ENCODE results near the gene RABAC1. TPM values are rescaled to one million over a fixed set of nuclear protein-coding genes. Genes with fewer than 3 reads are reported as not detected.

The RABAC1 gene
- total and polyA plus RNA-seq, 9 of the 15 experiments (the other 6 are each of a cell fraction or from before 2014, with no cell fraction given), result 2.4 to 28.1 (median 9.3) TPM

DNA sequence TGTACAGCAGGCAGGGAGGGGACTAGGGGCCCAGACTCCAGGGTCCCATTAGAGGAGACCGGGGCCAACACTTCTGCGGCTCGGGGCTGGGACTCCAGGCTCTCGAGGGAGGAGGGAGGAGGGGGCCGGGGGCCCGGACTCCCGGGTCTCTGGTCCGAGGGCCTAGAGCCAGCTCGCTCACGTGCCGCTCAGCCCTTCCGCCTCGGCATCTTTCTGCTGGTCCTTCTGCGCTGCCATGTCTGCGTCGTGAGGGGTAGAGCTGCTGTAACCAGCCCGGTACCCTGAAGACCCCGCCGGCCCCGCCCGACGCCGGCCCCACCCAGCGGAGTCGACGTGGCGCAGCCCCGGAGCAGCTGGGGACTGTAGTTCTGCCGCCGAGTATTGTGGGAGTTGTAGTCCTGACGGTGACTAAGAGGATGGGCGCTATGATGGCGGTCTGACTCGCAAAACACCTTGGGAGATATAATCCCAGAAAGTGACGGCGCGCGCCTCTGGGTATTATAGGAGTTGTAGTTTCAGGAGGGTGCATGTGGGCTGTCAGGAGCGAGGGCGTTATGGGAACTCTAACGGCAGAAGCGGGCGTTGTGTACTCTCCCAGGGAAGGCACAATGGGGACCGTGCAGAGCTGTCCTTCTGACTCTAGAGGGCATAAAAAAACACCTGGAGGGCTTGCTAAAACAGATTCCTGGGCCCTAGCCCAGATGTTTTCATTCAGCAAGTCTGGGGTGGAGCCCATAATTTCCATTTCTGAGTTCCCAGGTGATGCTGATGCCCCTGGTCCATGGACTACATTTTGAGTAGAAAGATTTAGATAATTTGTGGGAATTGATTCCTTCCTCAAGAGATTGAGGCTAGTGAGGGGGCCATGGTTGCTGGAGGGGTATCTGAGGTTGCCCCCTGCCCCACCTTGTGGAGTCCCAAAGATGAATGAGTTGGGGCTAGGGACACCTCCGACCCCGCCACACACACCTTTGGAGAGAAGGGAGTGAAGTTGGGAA lies at the start of gene RABAC1 (continued):
- TF ChIP-seq NFE2 (IDR thresholded peaks at IDR 0.05; ENCODE audit: low read depth), result peak; percentile 60; the same call in 1 of the 2 replicates
- no peak for TF ChIP-seq MCM5 (IDR thresholded peaks at IDR 0.05; ENCODE audit: low read depth)
- no peak for TF ChIP-seq ZNF583 (CRISPR knock-in tag; IDR thresholded peaks at IDR 0.05)
- TF ChIP-seq ZNF354B (CRISPR knock-in tag; IDR thresholded peaks at IDR 0.05), result no peak
- TF ChIP-seq ZNF140 (CRISPR knock-in tag; IDR thresholded peaks at IDR 0.05), result no peak
- TF ChIP-seq CBFA2T3 (IDR thresholded peaks at IDR 0.05), result peak; percentile 62
- TF ChIP-seq POLR2AphosphoS2 (IDR thresholded peaks at IDR 0.05; ENCODE audit: low read length), result no peak
- TF ChIP-seq GABPA (tag; conservative IDR thresholded peaks at IDR 0.05; ENCODE audit: low read depth), result peak; percentile 58; the same call in 1 of the 2 replicates
- TF ChIP-seq GABPB1 (CRISPR knock-in tag; IDR thresholded peaks at IDR 0.05), result peak; percentile 64; the same call in 1 of the 2 replicates
- TF ChIP-seq, protein P1, sequence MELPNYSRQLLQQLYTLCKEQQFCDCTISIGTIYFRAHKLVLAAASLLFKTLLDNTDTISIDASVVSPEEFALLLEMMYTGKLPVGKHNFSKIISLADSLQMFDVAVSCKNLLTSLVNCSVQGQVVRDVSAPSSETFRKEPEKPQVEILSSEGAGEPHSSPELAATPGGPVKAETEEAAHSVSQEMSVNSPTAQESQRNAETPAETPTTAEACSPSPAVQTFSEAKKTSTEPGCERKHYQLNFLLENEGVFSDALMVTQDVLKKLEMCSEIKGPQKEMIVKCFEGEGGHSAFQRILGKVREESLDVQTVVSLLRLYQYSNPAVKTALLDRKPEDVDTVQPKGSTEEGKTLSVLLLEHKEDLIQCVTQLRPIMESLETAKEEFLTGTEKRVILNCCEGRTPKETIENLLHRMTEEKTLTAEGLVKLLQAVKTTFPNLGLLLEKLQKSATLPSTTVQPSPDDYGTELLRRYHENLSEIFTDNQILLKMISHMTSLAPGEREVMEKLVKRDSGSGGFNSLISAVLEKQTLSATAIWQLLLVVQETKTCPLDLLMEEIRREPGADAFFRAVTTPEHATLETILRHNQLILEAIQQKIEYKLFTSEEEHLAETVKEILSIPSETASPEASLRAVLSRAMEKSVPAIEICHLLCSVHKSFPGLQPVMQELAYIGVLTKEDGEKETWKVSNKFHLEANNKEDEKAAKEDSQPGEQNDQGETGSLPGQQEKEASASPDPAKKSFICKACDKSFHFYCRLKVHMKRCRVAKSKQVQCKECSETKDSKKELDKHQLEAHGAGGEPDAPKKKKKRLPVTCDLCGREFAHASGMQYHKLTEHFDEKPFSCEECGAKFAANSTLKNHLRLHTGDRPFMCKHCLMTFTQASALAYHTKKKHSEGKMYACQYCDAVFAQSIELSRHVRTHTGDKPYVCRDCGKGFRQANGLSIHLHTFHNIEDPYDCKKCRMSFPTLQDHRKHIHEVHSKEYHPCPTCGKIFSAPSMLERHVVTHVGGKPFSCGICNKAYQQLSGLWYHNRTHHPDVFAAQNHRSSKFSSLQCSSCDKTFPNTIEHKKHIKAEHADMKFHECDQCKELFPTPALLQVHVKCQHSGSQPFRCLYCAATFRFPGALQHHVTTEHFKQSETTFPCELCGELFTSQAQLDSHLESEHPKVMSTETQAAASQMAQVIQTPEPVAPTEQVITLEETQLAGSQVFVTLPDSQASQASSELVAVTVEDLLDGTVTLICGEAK (IDR thresholded peaks at IDR 0.05), result no peak
- TF ChIP-seq, protein P1 (CRISPR knock-in tag; IDR thresholded peaks at IDR 0.05), result no peak
- no peak for TF ChIP-seq SMARCB1 (IDR thresholded peaks at IDR 0.05; ENCODE audit: insufficient read length, low read depth)
